Ishikawa (cell line): ENCODE results near the gene PHGDH.

Experiments used
- EP300 ChIP-seq: IDR thresholded peaks from 2 replicates; pipeline ENCODE4 v1.6.1; 2012; ENCODE audit warnings: borderline replicate concordance
- TAF1 ChIP-seq: IDR thresholded peaks from 2 replicates; pipeline ENCODE4 v1.6.1; 2012; ENCODE audit warnings: low read depth, mild to moderate bottlenecking

DNA sequence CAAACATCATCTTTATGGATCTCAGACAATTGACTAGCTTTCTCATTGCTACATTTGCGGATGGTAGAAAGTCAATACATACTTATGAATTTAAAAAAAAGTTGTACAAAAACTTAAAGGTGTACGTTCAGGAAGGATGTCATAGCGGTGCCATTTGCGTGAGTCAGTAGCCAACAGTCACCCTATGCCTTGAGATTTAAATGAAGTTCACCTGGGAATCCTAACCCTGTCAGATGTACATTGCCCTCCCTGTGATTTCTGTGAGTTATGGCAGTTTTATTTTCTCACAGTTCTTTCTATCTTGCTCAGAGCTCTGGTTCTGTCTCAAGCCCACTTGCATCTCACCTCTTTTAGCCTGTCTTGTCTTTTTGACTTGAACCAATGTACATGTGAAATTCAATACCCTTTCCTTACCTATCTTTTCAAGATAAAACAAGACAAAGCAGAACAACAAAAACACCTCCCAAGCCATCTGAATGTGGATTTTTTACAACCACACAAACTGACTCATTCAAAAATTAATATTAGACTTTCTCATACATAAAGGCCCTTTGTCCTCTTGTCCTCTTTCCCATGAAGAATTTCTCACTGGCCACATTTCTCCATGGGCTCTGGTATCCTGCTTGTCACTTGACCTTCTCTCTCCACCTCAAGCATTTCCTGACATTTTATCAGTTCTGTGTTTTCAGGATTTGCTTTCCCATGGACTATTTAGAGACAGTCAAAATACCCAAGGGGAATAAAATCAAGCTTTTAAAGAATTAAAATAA lies 38.4 kb upstream of the PHGDH start:
- TF ChIP-seq TAF1 (no peak), EP300 (no peak)
